Activated naive CD8-positive, alpha-beta T cell treated with anti-CD3 and anti-CD28 coated beads, Interleukin-2, amount 10 ng/mL, durations not matched to agents 7 days and 5 days (primary cell): ENCODE measurements around the gene NRTN. TPM values are rescaled to one million over a fixed set of nuclear protein-coding genes. Genes with fewer than 3 reads are reported as not detected.

ENCODE experiments used
- ATAC-seq: fragments of 150-1000 bp; cut with Tn5 transposase; one replicate; pipeline ENCODE4 v1.10.0; 2021; ENCODE audit warnings: low read depth, moderate library complexity
- POLR2A ChIA-PET: fragments of 350-600 bp; sonication (Branson Sonifier 250); formaldehyde crosslinking; loops from one replicate; lab custom pipeline; 2021; ENCODE audit warnings: antibody characterized with exemption; lab: Charles Lee
- DNase-seq: peaks from one replicate; pipeline ENCODE4 v3.0.0; 2021
- H3K27ac Mint-ChIP-seq: one replicate; pipeline ENCODE4 v1.8.0; 2022; ENCODE audit warnings: mild to moderate bottlenecking, mixed read lengths
- H3K27me3 Mint-ChIP-seq: one replicate; pipeline ENCODE4 v1.8.0; 2022; ENCODE audit warnings: mild to moderate bottlenecking, moderate library complexity, mixed read lengths
- H3K36me3 Mint-ChIP-seq: one replicate; pipeline ENCODE4 v1.8.0; 2021; ENCODE audit warnings: mild to moderate bottlenecking, mixed read lengths
- H3K4me1 Mint-ChIP-seq: one replicate; pipeline ENCODE4 v1.8.0; 2021; ENCODE audit warnings: mixed read lengths
- H3K4me3 Mint-ChIP-seq: one replicate; pipeline ENCODE4 v1.8.0; 2022; ENCODE audit warnings: mild to moderate bottlenecking, moderate library complexity, mixed read lengths
- H3K9me3 Mint-ChIP-seq: one replicate; pipeline ENCODE4 v1.8.0; 2021; ENCODE audit warnings: mixed read lengths
- total RNA-seq, 2 experiments: library from RNA; stranded (reverse); gene quantifications; one replicate each; pipeline ENCODE4 v1.2.3, GENCODE V29; 2021

The NRTN gene
- total RNA-seq, 2 experiments from 2014 or later, result 0.36 to 0.45 TPM

DNA sequence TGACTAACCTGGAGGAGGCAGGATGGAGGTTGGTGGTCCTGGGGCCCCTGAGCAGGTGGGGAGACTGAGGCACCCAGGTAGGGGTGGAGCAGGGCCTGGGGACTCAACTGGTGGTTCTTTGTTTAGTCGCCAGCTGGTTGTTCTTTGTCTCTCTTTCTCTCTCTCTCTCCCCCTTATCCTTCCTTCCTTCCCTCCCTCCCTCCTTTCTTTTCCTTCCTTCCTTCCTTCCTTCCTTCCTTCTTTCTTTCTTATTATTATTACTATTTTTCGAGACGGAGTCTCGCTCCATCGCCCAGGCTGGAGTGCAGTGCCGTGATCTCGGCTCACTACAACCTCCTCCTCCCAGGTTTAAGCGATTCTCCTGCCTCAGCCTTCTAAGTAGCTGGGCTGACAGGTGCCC lies 6.6 kb upstream of the NRTN start:
- Mint-ChIP-seq H3K36me3 (no peaks in the 10 kb centered on the region), H3K9me3 (no peaks in the 10 kb centered on the region), H3K27ac (no peak overlapping the region), H3K4me3 (no peak overlapping the region), H3K4me1 (peaks cover 10% of the 10 kb centered on the region), H3K27me3 (peaks cover 19% of the 10 kb centered on the region)
- no peak for DNase-seq
- no peak for ATAC-seq
- POLR2A ChIA-PET, result no interaction called here

GRCh38 chr19:5799247-5800241 lies 5.3 kb upstream of the NRTN start:
- Mint-ChIP-seq H3K36me3 (no peaks in the 10 kb centered on the region), H3K27ac (no peak overlapping the region), H3K27me3 (peaks cover 25% of the 10 kb centered on the region), H3K4me3 (no peak overlapping the region), H3K4me1 (peaks cover 20% of the 10 kb centered on the region), H3K9me3 (no peaks in the 10 kb centered on the region)
- POLR2A ChIA-PET, result interaction anchor here (2.9 kb wide), 1 partner anchor 29 kb away, joined by 8 read pairs; no protein-coding TSS in a partner anchor
- ATAC-seq (no peak), DNase-seq (no peak)

GRCh38 chr19:5800361-5801270 lies 4.3 kb upstream of the NRTN start:
- H3K4me1 Mint-ChIP-seq, result peaks cover 21% of the 10 kb centered on the region
- no peak for ATAC-seq
- no peak for DNase-seq
- peaks cover 29% of the 10 kb centered on the region for H3K27me3 Mint-ChIP-seq
- H3K36me3 Mint-ChIP-seq, result no peaks in the 10 kb centered on the region
- no peak overlapping the region for H3K27ac Mint-ChIP-seq
- POLR2A ChIA-PET, result interaction anchor here (2.9 kb wide), 1 partner anchor 28 kb away, joined by 8 read pairs; no protein-coding TSS in a partner anchor
- no peak overlapping the region for H3K4me3 Mint-ChIP-seq
- no peaks in the 10 kb centered on the region for H3K9me3 Mint-ChIP-seq

DNA sequence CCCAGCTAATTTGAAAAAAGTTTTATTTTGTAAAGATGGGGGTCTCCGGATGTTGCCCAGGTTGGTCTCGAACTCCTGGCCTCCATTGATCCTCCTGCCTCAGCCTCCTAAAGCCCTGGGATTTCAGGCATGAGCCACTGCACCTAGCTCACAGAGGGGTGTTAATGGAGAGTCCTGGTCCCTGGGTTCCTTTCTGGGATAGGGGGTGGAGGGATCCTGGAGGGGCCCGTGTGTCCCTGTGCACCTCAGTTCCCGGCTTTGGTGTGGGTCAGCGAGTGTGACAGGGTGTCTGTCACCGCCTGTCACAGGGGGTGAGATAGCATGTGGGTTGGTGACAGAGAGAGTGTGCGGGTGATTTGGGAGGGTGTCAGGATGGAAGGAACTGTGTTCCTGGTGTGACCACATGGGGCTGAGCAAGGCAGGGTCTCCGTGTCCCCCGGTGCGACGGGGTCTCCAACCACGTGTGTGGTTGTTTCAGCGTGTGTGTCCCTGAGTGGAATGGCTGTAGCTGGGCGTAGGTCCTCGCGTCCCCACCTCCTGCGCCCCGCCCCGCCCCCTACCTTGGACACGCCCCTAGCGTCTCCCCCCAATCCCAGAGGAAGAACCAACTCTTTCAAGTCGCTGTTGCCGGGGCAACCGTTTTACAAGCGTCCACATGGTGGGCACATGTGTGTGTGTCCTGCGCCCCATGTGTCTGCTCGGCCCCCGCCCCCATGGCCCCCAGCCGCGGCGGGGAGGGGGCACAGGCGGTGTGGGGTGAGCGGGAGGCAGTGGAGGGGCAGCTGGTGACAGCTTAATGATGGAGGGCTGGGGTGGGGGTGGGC lies 2.9 kb upstream of the NRTN start:
- Mint-ChIP-seq H3K36me3 (no peaks in the 10 kb centered on the region), H3K4me1 (peaks cover 21% of the 10 kb centered on the region), H3K27me3 (peaks cover 41% of the 10 kb centered on the region), H3K4me3 (peak overlapping the region; percentile 50), H3K9me3 (no peaks in the 10 kb centered on the region), H3K27ac (peak overlapping the region; percentile 28)
- ATAC-seq (no peak), DNase-seq (no peak)
- POLR2A ChIA-PET, result interaction anchor here (2.9 kb wide), 1 partner anchor 26 kb away, joined by 8 read pairs; no protein-coding TSS in a partner anchor

DNA sequence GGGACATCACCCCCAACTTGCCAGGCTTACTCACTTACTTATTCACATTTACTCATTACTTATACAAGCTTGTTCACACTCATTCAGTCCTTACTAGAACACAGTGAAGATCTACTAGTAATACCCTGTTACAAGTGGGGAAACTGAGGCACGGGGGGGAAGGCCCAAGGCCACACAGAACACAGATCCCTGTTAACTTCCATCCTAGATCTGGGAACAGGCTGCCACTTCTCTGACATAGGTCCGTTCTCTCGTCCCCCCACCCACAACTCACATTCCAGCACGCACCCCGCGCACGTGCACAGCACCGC lies 1.5 kb upstream of the NRTN start:
- Mint-ChIP-seq H3K36me3 (no peaks in the 10 kb centered on the region), H3K4me3 (peak overlapping the region; percentile 82), H3K27ac (peak overlapping the region; percentile 16), H3K4me1 (peaks cover 21% of the 10 kb centered on the region), H3K9me3 (no peaks in the 10 kb centered on the region), H3K27me3 (peaks cover 44% of the 10 kb centered on the region)
- no peak for ATAC-seq
- DNase-seq, result no peak
- POLR2A ChIA-PET, result interaction anchor here (0.7 to 1.5 kb wide), 9 partner anchors 10 to 219 kb away, joined by 3 to 25 read pairs (median 4); partner anchors contain the start of genes DUS3L and NDUFA11

DNA sequence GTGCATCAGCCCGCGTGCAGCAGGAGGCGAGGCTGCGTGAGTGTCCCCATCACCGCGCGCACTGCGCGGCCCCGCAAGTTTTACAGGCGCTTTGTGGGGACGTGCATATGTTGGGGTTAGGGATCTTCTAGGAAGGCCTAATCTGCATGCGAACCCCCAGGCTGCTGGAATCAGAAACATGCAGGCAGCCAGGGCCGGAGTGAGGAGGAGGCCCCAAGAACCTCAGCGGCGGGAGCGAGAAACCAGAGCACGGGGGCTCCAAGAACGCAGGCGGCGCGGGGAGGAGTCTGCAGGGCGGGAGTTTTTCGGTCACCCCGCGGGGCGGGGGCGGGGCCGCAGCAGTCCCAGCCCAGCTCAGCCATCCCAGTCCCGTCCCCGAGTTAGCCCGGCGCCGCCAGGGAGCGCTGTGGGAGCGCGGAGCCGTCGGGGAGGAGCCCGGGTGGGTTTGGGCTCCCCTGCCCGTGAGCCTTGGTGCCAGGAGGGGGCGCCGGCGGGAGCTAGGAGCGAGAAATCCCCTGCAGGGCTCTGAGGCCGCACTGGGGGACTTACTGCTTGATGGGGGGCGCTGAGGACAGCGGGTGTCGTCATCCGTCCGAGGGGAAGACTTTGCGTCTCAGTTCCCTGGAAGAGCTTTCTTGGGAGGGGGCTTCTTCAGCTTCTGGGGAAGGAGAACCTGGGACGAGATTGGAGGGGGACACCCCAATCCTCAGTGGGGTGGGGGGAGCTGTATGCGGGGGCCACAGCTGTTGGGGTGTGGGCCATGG lies 933 bp upstream of the NRTN start:
- ATAC-seq (peak; percentile 96), DNase-seq (peak; percentile 99)
- Mint-ChIP-seq H3K9me3 (no peaks in the 10 kb centered on the region), H3K36me3 (no peaks in the 10 kb centered on the region), H3K27ac (no peak overlapping the region), H3K4me3 (peak overlapping the region; percentile 82), H3K27me3 (peaks cover 39% of the 10 kb centered on the region), H3K4me1 (peaks cover 20% of the 10 kb centered on the region)
- POLR2A ChIA-PET, result interaction anchor here (0.7 to 1.5 kb wide), 12 partner anchors 8 to 219 kb away, joined by 3 to 25 read pairs (median 4); partner anchors contain the start of genes DUS3L and NDUFA11

- no peak for ATAC-seq
- Mint-ChIP-seq H3K4me1 (peaks cover 16% of the 10 kb centered on the region), H3K36me3 (no peaks in the 10 kb centered on the region), H3K4me3 (no peak overlapping the region), H3K9me3 (no peaks in the 10 kb centered on the region), H3K27me3 (peaks cover 33% of the 10 kb centered on the region), H3K27ac (no peak overlapping the region)
- DNase-seq, result peak; percentile 71
- POLR2A ChIA-PET, result no interaction called here
These were observed 730 bp downstream of the NRTN start for GRCh38 chr19:5805462-5806132.

GRCh38 chr19:5806133-5806489 lies 1.2 kb downstream of the NRTN start:
- Mint-ChIP-seq H3K9me3 (no peaks in the 10 kb centered on the region), H3K36me3 (no peaks in the 10 kb centered on the region), H3K4me3 (no peak overlapping the region), H3K27me3 (peaks cover 33% of the 10 kb centered on the region), H3K27ac (no peak overlapping the region), H3K4me1 (peaks cover 16% of the 10 kb centered on the region)
- no peak for ATAC-seq
- POLR2A ChIA-PET, result no interaction called here
- no peak for DNase-seq

- Mint-ChIP-seq H3K4me3 (no peak overlapping the region), H3K27me3 (peaks cover 32% of the 10 kb centered on the region), H3K36me3 (no peaks in the 10 kb centered on the region), H3K4me1 (peaks cover 15% of the 10 kb centered on the region), H3K9me3 (no peaks in the 10 kb centered on the region), H3K27ac (no peak overlapping the region)
- POLR2A ChIA-PET, result interaction anchor here (1.0 kb wide), 1 partner anchor 21 kb away, joined by 3 read pairs; no protein-coding TSS in a partner anchor
- DNase-seq, result no peak
- ATAC-seq, result no peak
These were observed 2.0 kb downstream of the NRTN start for GRCh38 chr19:5806905-5807304.

DNA sequence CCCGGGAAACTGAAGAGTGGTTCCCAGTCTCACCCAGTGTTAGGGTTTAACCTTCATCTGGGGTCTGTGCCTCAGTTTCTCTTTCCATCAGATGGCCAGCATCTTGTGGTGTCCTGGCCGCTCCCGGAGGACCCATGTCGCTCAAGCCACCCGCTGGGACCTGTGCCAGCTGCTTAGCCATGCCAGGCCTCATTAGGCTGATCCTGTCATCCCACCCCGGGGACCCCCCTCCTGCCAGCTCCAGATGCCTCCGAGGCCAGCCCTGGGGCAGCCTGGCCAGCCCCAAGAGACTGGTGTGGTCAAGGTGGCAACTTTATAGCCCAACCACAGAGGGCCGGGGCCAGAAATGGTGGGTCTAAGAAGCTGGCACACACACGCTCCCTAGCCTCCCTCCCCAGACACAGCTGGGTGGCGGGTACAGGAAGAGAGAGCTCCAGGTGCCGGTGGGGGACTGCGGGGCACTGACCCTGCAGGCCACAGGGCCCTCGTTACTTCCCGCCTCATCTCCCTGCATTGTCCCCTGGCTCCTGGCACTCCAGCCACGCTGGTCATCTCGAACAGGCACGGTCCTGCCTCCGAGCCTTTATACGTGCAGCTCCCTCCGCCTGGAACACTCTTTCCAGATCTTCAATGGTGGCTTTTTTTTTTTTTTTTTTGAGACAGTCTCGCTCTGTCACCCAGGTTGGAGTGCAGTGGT lies 3.4 kb downstream of the NRTN start:
- H3K27me3 Mint-ChIP-seq, result peaks cover 27% of the 10 kb centered on the region
- no peak overlapping the region for H3K27ac Mint-ChIP-seq
- POLR2A ChIA-PET, result interaction anchor here (1.8 kb wide), 1 partner anchor 20 kb away, joined by 9 read pairs; no protein-coding TSS in a partner anchor
- H3K4me1 Mint-ChIP-seq, result peaks cover 10% of the 10 kb centered on the region
- H3K36me3 Mint-ChIP-seq, result no peaks in the 10 kb centered on the region
- H3K4me3 Mint-ChIP-seq, result no peak overlapping the region
- ATAC-seq (no peak), DNase-seq (no peak)
- no peaks in the 10 kb centered on the region for H3K9me3 Mint-ChIP-seq

DNA sequence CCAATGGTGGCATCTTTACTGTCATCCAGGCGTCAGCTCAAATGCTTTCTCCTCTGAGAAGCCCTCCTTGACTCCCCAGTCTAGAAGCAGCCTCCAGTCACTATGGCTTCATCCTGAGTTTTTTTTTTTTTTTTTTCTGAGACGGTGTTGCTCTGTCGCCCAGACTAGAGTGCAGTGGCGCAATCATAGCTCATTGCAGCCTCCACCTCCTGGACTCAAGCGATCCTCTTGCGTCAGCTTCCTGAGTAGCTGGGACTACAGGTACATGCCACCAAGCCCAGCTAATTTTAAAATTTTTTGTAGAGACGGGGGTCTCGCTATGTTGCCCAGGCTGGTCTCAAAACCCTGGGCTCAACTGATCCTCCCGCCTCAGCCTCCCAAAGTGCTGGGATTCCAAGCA lies 4.2 kb downstream of the NRTN start:
- H3K36me3 Mint-ChIP-seq, result no peaks in the 10 kb centered on the region
- DNase-seq (no peak), ATAC-seq (no peak)
- H3K27me3 Mint-ChIP-seq, result peaks cover 26% of the 10 kb centered on the region
- H3K4me3 Mint-ChIP-seq, result no peak overlapping the region
- no peak overlapping the region for H3K27ac Mint-ChIP-seq
- peaks cover 6% of the 10 kb centered on the region for H3K4me1 Mint-ChIP-seq
- no peaks in the 10 kb centered on the region for H3K9me3 Mint-ChIP-seq
- POLR2A ChIA-PET, result interaction anchor here (1.8 kb wide), 1 partner anchor 19 kb away, joined by 9 read pairs; no protein-coding TSS in a partner anchor
